Heart right ventricle (tissue), 16 donors: ENCODE data around the gene CNTLN. TPM values are rescaled to one million over a fixed set of nuclear protein-coding genes. Genes with fewer than 3 reads are reported as not detected.
"Not testable (repeated sequence)": the region's sequence is repeated elsewhere in the genome, so short reads cannot be mapped to it uniquely, and the experiment has no call there.

ENCODE experiments used
- ATAC-seq, 8 donors: fragments of 200-7000 bp; cut with Tn5 transposase; one replicate each; pipeline ENCODE4 v1.9.1; 2020; ENCODE audit warnings: mild to moderate bottlenecking in 8 of 8, moderate library complexity in 8 of 8, moderate number of reproducible peaks in 1 of 8
- DNase-seq, 2 donors: peaks; one replicate each; pipeline ENCODE4 v3.0.0-alpha.2; 2020
- H3K27ac ChIP-seq, 10 donors: fragments of 200-600 bp; sonication (generic) in 2 of 10; one replicate each; pipeline versions ENCODE4 v1.5.0 to v1.8.0; 2020 to 2022; ENCODE audit warnings: mild to moderate bottlenecking in 3 of 10
- H3K27me3 ChIP-seq, 7 donors: fragments of 200-600 bp; one replicate each; pipeline ENCODE4 v1.8.0; 2021 to 2022; ENCODE audit warnings: mild to moderate bottlenecking in 2 of 7
- H3K36me3 ChIP-seq, 9 donors: fragments of 200-600 bp; sonication (generic) in 1 of 9; one replicate each; pipeline versions ENCODE4 v1.5.0 to v1.8.0; 2020 to 2022; ENCODE audit warnings: mild to moderate bottlenecking in 2 of 9
- H3K4me1 ChIP-seq, 9 donors: fragments of 200-600 bp; sonication (generic) in 1 of 9; one replicate each; pipeline versions ENCODE4 v1.5.0 to v1.8.0; 2020 to 2022; ENCODE audit warnings: mild to moderate bottlenecking in 4 of 9
- H3K4me3 ChIP-seq, 10 donors: fragments of 200-600 bp; sonication (generic) in 2 of 10; one replicate each; pipeline versions ENCODE4 v1.5.0 to v1.8.0; 2020 to 2022; ENCODE audit warnings: mild to moderate bottlenecking in 7 of 10, moderate library complexity in 2 of 10
- H3K9me3 ChIP-seq, 11 donors: fragments of 200-600 bp in 10 of 11; sonication (generic) in 2 of 11; one replicate each; pipeline versions ENCODE4 v1.5.0 to v1.8.0; 2013 to 2022; ENCODE audit warnings: mild to moderate bottlenecking in 2 of 11, control low read depth in 1 of 11, moderate library complexity in 1 of 11
- WGBS, 2 donors: extraction: QIAGEN DNeasy Blood & Tissue Kit; methylation state at CpG; one replicate each; pipeline ENCODE4 v1.1.7; 2013; ENCODE audit warnings: inconsistent platforms in 1 of 2; 5-methylcytosine and 5-hydroxymethylcytosine counted together
- intact Hi-C, 10 donors: fragments of 100-400 bp; cut with DNase I; formaldehyde crosslinking; loops; one replicate each; pipeline versions ENCODE4 v1.11.1 to v1.14.2; 2022
- polyA plus RNA-seq, 2 donors: library from polyadenylated mRNA; stranded (reverse); fragments of 200-250 nt; gene quantifications; one replicate each; pipeline ENCODE4 v1.2.3, GENCODE V29; 2013
- total RNA-seq, 10 donors: library from RNA; stranded (reverse); fragmentation: NEBNext Ultra II Directional in 3 of 10; extraction: Animal tissue kit (Norgen Biotek cat#: 25700) in 3 of 10; gene quantifications; one replicate each; pipeline versions ENCODE4 v1.2.1 to v1.2.4, GENCODE V29; 2021 to 2023
- TF ChIP-seq, protein P1 (sequence below), 9 donors: fragments of 200-600 bp; sonication (generic) in 2 of 9; IDR thresholded peaks; one replicate each; pipeline versions ENCODE4 v1.5.0 to v1.8.0; 2021 to 2022; ENCODE audit warnings: antibody characterized with exemption in 9 of 9, mild to moderate bottlenecking in 5 of 9, moderate library complexity in 1 of 9
- donor health status: Arrhythmogenic right ventricular cardiomyopathy.
- donor health status: ischemic (EF 13 %, LVEDD 7.1; RV severe dilation, severe dysfunction).
- donor health status: healthy with polysubstance abuse.
- donor health status: DM: no; HTN: yes; CAD: no.
- donor health status: DM: no; HTN: no; CAD: no.
- donor health status: ischemic (EF 25% LVEDD 6.9; RV normal size, moderate dysfunction).
- donor health status: ischemic (EF 25% LVEDD 5.7; RV mildly dilated, moderate dysfunction).
- donor health status: healthy.
- donor health status: DM: yes; HTN: yes; CAD: no.
- donor health status: Ischemic cardiomyopathy.
- donor health status: ischemic (EF 35%, LVEDD 5.7; RV mildly dilated, moderate dysfunction).
- donor health status: nonischemic (EF 11% LVEDD 7.7; RV severe dilation, severe dysfunction).
- donor health status: DM: yes; HTN: yes; CAD: no.
- donor health status: PGD.
- donor health status: ischemic (EF 29% LVEDD 5.4; RV normal size, mild dysfunction).
- donor health status: nonischemic (EF 23%, LVEDD 6.1; RV moderate dilation, normal function).

The CNTLN gene
- total and polyA plus RNA-seq, 12 donors, result 1.5 to 3.6 (median 2.2) TPM

DNA sequence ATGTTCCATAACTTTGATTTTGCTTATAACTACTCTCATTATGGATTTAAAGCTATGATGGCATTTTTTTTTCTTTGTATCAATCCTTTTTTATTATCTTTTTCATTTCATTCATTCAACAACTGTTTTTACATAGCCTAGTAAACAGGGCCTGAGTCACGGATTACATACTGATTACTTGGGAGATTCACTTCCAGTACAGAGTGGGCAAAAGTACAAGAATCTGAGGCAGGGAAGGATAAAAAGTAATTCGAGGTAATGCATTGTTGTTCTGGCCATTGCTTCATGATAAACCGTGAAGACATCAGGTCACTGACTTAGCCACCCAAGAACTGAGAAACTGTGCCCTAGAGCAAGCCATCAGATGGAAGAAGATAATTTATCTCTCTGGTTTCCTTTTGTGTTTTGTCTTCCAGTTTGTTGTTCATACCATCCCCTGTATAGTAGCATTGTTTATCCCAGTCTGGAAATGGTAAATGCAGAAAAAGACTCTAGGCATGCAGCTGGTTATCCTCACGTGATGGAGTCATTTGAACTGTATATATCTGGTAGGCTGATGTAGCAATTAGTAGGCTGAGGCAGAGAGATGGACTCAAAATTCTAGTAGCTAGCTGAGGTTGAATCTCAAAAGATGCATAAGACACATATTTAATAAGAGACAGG is 145.6 kb downstream of the CNTLN start:
- ATAC-seq (no peak), DNase-seq (no peak)
- 87 to 91% methylated on average over 4 of the region's 4 CpGs for WGBS, 2 donors
- Histone ChIP-seq H3K27me3 (no peaks in the 10 kb centered on the region), H3K36me3 (peaks cover 0 to 20% (median 0%) of the 10 kb centered on the region in 9 donors), H3K27ac (no peak overlapping the region), H3K9me3 (peaks cover 0 to 23% (median 0%) of the 10 kb centered on the region in 11 donors), H3K4me3 (no peak overlapping the region), H3K4me1 (no peaks in the 10 kb centered on the region)
- TF ChIP-seq, protein P1, sequence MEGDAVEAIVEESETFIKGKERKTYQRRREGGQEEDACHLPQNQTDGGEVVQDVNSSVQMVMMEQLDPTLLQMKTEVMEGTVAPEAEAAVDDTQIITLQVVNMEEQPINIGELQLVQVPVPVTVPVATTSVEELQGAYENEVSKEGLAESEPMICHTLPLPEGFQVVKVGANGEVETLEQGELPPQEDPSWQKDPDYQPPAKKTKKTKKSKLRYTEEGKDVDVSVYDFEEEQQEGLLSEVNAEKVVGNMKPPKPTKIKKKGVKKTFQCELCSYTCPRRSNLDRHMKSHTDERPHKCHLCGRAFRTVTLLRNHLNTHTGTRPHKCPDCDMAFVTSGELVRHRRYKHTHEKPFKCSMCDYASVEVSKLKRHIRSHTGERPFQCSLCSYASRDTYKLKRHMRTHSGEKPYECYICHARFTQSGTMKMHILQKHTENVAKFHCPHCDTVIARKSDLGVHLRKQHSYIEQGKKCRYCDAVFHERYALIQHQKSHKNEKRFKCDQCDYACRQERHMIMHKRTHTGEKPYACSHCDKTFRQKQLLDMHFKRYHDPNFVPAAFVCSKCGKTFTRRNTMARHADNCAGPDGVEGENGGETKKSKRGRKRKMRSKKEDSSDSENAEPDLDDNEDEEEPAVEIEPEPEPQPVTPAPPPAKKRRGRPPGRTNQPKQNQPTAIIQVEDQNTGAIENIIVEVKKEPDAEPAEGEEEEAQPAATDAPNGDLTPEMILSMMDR (IDR thresholded peaks at IDR 0.05), result no peak
- intact Hi-C loops, result no loop called here

- H3K9me3 ChIP-seq, H3K4me1 ChIP-seq, H3K27ac ChIP-seq, H3K36me3 ChIP-seq, DNase-seq, intact Hi-C loops, ATAC-seq, H3K4me3 ChIP-seq, H3K27me3 ChIP-seq: not testable (repeated sequence)
- WGBS, 2 donors, result 96 to 98% methylated on average over 13 to 18 of the region's 22 CpGs
These were observed 155.8 kb downstream of the CNTLN start for GRCh38 chr9:17290673-17291072.

DNA sequence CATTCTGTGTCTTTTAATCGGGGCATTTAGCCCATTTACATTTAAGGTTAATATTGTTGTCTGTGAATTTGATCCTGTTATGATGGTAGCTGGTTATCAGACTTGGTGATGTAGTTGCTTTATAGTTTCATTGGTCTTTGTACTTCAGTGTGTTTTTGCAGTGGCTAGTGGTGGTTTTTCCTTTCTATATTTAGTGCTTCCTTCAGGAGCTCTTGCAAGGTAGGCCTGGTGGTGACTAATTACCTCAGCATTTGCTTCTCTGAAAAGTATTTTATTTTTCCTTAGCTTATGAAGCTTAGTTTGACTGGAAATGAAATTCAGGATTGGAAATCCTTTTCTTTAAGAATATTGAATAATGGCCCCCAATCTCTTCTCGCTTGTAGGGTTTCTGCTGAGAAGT is 156.9 kb downstream of the CNTLN start:
- TF ChIP-seq, protein P1 (IDR thresholded peaks at IDR 0.05), result no peak
- Histone ChIP-seq H3K27me3 (no peaks in the 10 kb centered on the region), H3K4me1 (no peaks in the 10 kb centered on the region), H3K9me3 (no peaks in the 10 kb centered on the region), H3K4me3 (no peak overlapping the region), H3K27ac (no peak overlapping the region), H3K36me3 (peaks cover 0 to 7% (median 0%) of the 10 kb centered on the region in 9 donors)
- DNase-seq (no peak), ATAC-seq (no peak)
- intact Hi-C loops, result no loop called here
- WGBS, 2 donors, result 98 to 99% methylated on average over 2 of the region's 2 CpGs

- peaks cover 0 to 7% (median 0%) of the 10 kb centered on the region in 9 donors for H3K36me3 ChIP-seq
- ATAC-seq, result no peak
- H3K27ac ChIP-seq, result no peak overlapping the region
- no peaks in the 10 kb centered on the region for H3K9me3 ChIP-seq
- 98 to 99% methylated on average over 12 of the region's 12 CpGs for WGBS, 2 donors
- no peak for DNase-seq
- intact Hi-C loops, result no loop called here
- no peak overlapping the region for H3K4me3 ChIP-seq
- H3K4me1 ChIP-seq, result no peaks in the 10 kb centered on the region
- TF ChIP-seq, protein P1 (IDR thresholded peaks at IDR 0.05), result no peak
- H3K27me3 ChIP-seq, result no peaks in the 10 kb centered on the region
These were observed 158.8 kb downstream of the CNTLN start for GRCh38 chr9:17293685-17294084.
